ENCODE results near the gene IRF2.

IRF2 gene

GRCh38 chr4:184427687-184428086 lies 46.7 kb downstream of the IRF2 start:
- DNase-seq = no peak

- no peak for DNase-seq
Observed at GRCh38 chr4:184427093-184427492, 47.3 kb downstream of the IRF2 start.

DNA sequence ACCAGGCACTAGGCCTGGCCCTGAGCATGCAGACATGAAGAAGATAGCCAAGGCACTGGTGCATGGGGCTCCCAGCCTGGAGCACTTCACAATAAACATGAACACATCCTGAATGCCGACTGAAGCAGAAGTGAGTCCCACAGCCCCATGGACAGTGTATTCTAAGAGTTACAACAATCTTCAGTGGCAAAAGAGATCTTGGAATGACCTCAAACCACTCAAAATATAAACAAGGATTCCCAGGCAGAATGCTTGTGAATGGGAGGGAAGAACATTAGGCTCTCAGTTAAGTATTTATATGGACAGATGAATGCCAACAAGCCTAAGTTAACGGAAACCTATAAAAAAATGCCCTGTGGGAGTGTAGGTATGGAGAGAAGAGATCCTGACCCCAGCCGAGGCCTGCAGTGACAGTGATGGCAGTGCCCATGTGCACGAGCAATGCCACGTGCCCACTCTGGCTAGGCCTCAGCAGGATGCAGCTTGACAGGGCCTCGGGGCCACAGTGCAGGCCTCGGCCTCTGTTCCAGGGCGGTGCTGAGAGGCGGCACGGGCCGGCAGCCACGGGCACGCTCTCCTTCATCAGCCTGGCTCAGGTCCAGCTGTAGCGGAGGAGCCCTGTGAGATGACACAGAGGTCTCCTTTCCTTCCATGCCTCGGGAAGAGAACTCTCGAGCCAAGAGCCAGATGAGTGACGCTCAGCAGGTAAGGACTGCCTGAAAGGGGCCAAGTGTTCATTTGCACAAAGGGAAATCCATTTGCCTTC lies 49.2 kb downstream of the IRF2 start:
- no peak for DNase-seq

DNA sequence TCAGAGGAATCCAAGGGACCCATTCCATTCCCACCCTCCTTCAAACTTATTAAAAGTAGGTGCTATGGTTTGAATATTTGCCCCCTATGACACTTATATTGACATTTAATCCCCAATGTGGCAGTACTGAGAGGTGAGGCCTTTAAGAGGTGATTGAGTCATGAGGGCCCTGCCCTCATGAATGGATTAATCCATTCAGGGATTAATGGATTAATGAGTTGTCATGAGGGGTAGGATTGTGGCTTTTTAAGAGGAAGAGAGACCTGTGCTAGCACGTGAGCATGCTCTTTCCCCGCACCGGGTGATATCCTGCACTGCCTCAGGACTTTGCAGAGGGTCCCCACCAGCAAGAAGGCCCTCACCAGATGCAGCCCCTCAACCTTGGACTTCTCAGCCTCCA lies 50.1 kb downstream of the IRF2 start:
- DNase-seq = no peak

DNA sequence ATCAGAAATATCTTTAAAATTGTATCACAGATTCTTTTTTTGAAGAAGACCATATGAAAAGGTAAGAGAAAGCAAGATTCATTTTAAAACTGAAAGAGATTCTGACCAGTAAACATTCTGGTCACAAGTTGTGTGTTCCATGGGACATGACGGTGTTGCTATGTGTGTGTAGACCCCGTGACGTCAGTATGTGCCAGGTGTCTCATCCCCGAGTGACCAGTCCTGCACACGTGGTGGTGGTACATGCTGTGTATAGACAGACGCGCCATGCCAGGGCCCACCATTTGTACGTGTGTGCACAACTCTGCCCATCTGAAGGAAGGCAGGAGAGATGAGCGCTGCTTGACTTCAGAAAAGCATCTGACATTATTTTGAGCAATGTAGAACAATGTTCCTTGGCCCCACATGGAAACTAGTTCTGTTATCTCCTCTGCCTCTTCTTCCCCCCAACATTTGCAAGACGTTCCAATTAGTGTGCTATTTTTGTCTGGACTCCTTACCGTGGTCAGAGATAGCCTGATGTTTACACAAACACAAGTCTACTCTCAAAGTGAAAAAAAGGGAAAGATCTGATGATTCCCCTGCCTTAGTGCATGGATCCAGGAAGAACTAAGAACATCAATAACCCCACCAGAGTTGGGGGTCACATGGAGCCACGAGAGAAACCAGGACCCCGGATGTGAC lies 51.2 kb downstream of the IRF2 start:
- no peak for DNase-seq

DNA sequence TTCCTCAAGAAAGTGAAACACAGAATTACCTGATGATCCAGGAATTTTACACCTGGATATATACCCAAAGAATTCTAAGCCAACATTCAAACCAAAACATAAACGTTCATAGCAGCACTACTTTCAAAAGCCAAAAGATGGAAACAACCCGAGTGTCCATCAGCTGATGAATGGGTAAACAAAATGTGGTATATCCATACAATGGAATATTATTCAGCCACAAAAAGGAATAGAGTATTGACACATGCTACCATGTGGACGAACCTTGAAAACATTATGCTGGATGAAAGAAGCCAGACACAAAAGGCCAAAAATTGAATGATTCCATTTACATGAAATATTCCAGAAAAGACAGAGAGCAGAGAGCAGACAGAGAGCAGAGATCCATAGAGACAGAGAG lies 52.0 kb downstream of the IRF2 start:
- no peak for DNase-seq

DNA sequence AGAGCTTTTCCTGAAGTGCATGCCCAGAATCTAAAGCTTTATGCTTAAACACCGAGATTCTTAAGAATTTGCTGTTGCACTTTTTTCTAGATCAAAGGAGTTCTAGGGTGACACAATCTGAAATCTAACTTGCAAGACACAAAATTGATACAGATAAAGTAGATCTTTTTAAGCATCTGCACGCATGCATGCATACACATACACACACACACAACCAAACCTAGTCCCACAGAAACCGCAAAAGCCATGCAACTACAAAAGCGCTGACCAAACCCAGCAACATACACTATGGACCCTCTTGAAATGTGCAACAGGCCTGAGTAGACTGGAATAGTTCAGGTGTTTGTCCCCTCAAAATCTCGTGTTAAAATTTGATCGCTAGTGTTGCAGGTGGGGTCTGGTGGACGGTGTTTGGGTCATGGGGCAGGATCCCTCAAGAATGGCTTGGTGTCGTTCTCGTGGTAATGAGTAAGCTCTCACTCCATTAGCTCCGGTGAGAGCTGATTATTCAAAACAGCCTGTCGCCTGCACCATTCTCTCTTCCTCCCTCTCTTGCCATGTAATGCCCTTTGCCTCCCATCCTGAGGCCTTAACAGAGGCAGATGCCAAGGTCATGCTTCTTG lies 52.7 kb downstream of the IRF2 start:
- DNase-seq = no peak

- DNase-seq = peak; percentile 38
Observed at GRCh38 chr4:184420881-184421416, 53.4 kb downstream of the IRF2 start.

- no peak for DNase-seq
Observed at GRCh38 chr4:184420402-184420801, 53.9 kb downstream of the IRF2 start.

DNA sequence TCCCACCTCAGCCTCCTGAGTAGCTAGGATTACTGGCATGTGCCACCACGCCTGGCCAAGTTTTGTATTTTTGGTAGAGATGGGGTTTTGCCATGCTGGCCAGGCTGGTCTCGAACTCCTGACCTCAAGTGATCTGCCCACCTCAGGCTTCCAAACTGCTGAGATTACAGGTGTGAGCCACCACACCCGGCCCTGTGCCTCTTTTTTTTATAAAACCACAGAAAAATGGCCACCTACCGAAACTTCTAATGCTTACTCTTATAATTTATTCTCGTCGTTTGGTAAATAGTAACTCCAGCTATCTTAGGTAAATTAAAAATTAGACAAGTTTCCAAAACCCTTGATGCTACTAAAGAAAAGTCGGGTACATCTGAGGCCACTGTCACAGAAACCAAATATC lies 54.4 kb downstream of the IRF2 start:
- DNase-seq = no peak

- DNase-seq = peak; percentile 82
Observed at GRCh38 chr4:184417802-184418511, 56.4 kb downstream of the IRF2 start.

DNA sequence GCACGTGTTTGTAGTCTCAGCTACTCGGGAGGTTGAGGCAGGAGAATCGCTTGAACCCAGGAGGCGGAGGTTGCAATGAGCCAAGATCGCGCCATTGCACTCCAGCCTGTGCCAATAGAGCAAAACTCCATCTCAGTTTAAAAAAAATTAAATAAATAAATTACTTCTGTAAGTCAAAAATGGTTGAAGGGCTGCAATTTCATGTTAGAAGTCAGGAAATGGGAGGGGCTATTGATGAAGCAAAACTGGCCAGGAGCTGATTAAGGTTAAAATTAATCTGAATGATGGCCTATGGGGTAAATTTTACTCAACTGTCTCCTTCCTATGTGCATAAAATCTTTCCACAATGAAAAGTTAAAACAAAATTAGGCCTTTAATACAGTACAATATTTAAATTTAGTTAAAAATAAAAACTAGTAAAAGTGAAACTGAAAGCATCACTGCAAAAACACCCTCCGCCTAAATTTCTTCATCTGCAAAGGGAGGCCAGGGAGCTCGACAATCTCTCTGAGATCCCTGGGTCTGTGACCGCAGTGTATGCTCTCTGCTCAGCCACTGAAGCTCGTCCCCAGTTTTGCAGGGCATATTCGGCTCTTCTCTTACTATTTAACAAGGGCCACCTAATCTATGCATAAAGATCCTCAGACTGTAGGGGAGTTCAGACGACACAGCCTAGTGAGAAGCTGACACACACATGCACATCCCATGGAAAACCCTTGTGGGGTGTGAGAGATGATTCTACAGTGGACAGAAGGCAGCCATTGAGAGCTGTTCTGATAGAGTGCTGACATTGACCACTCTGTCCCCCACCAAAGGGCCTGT lies 57.2 kb downstream of the IRF2 start:
- peak; percentile 82 for DNase-seq

GRCh38 chr4:184415071-184415470 lies 59.3 kb downstream of the IRF2 start:
- no peak for DNase-seq

DNA sequence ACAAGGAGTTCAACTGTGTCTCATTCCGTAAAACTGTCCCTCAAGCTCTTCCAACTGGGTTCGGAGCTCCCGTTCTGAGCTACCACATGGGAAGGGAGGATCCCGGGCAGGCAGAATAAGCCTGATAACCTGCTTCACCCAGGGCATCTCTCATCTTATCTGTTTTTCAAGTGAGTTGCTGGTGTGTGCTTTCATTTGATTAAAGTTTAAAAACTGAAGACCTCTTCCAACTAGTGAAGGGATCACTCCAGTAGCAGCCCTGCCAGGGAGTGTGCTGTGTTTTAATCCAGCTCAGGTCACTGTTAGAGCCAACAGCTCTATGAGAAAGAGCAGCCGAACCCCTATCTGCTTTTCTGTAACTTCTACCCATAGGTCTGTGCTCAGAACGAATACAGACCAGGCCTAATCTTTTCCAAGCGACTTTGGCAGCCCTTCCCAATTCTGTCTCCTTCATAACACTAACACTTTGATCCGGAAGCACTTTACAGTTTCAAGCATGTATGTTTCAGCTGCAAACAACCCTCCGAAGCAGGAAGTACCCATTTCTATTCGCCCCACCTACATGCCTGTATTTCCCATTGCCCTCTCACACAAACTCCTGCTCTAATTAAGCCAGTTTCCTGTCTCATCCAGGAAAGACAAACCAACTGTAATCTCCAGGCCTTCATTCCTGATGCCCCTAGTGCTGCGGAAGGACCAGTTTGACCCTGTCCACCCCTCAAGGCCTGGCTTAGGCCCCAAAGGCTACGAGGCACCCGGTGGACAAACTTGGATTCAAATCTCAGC lies 60.9 kb downstream of the IRF2 start:
- peak; percentile 36 for DNase-seq

DNA sequence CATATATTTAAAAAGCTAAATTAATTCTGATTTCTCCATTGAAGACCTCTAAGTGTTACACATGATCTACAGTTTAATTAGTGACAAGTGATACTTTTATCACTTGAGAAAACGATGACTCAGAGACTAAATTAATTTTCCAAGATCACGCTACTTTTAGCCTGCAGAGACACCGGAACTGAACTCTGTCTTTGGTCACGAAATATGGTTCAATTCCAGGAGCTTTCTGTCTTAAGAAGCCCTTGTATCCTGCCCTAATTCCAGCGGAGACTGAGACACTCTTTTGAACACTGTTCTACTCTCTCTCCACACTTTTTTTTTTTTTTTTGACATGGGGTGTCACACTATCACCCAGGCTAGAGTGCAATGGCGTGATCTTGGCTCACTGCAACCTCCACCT lies 63.6 kb downstream of the IRF2 start:
- no peak for DNase-seq

DNA sequence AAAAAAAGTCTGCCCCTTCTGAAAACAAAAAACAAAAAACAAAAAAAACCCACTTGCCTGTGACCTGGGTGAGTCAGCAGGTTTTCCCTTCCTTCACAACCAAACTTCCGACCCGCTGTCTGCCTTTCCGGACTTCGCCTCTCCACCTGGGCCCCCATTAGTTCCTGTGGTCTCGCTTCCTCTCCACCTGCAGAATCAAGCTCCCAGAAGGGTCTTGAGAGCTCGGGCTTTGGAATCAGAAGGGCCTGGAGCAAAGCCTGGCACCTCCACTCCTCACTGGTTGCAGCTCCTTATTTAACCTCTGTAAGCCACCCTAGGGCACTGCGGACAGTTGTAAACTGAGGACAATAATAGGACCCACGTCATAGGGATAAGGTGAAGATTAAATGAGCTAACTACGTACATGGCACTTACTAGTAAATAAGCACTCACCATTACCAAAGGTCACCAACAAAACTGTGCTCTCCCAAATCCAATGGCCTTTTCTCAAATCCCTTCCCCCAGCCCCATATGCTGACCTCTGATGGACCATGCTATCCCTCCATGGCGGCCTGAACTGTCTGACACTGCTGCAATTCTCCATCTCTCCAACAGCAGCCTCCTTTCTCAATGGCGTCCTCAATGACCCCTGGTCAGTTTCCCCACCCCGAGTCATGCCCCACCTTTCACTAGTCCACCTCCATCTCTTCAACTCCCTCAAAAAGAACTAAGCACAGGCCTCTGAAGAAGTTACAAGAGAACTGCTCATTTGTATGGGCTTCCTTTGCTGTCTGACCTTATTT lies 64.2 kb downstream of the IRF2 start:
- DNase-seq = no peak

GRCh38 chr4:184409502-184409901 lies 64.8 kb downstream of the IRF2 start:
- DNase-seq = no peak

DNA sequence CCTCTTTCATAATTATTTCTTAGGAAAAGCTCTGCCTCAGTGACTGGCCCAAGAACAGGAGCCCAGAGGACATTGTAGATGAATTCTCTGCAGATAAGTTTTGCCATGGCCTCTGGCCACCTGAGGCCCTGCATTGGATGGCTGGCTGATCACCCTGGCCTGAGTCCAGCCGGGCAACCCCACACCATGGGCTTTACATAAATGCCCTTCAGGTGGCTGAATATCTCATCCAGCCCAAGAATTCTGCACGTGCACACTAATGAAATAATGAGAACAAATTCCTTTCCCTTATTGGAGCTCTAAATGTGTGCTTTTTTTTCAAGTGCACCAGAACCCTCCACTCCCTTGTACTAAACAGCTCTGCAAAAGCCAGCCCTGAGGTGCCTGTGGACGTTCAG lies 65.7 kb downstream of the IRF2 start:
- DNase-seq = no peak

DNA sequence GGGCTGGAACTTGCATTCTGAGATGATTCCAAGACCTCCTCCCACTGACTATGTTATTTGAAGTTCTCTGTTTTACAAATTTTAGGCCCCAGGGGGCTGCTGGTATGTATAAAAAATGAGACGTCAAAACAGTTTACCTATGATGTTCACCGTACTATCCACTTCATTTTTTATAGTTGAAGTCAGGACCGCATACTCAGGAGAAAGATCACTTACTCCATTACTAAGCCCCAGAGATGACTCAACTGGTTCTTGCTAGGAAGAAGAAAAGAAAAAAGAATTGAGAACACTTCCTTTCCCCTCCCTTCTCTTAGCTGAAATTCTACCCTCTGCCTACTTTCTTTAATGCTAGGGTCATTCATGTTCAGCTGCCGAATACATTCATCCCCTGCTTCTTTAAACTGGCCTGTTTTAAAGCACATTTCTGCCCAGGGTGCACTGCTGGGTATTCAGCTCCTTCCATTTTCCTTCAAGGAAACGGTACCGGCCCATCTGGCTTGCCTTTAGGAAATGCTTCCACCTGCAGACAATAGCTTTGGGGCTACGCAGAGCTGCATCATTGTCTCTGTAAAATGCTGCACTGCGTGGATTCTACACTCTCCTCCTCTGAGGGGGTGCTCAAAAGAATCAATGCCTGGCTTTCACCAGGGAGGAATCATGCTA lies 66.2 kb downstream of the IRF2 start:
- peak; percentile 47 for DNase-seq

GRCh38 chr4:184406958-184407391 lies 67.4 kb downstream of the IRF2 start:
- DNase-seq = peak; percentile 56
